Measurements from ENCODE around the gene SCMH1.

GRCh38 chr1:41109310-41110197 is 132.6 kb downstream of the SCMH1 start:
- no peak for TF ChIP-seq CTCF (IDR thresholded peaks at IDR 0.05)
- TF ChIP-seq POLR2A (IDR thresholded peaks at IDR 0.05): no peak
- peak; percentile 72 for TF ChIP-seq EP300 (IDR thresholded peaks at IDR 0.05)
